Activated CD8-positive, alpha-beta T cell treated with anti-CD3 and anti-CD28 coated beads, Interleukin-2, amount 10 ng/mL, durations not matched to agents 7 days and 5 days (primary cell): ENCODE results near the gene LPA. TPM values are rescaled to one million over a fixed set of nuclear protein-coding genes. Genes with fewer than 3 reads are reported as not detected.

Source experiments
- ATAC-seq: fragments of 150-1000 bp; cut with Tn5 transposase; one replicate; pipeline ENCODE4 v1.10.0; 2021; ENCODE audit warnings: moderate library complexity
- CTCF ChIA-PET: fragments of 350-600 bp; sonication (Branson Sonifier 250); formaldehyde crosslinking; loops from one replicate; lab custom pipeline; 2021; ENCODE audit warnings: antibody characterized with exemption; lab: Charles Lee
- POLR2A ChIA-PET: fragments of 350-600 bp; sonication (Branson Sonifier 250); formaldehyde crosslinking; loops from one replicate; lab custom pipeline; 2021; ENCODE audit warnings: antibody characterized with exemption; lab: Charles Lee
- DNase-seq: peaks from one replicate; pipeline ENCODE4 v3.0.0-alpha.2; 2020
- H3K27ac Mint-ChIP-seq: one replicate; pipeline ENCODE4 v1.8.0; 2021; ENCODE audit warnings: mild to moderate bottlenecking, mixed read lengths
- H3K27me3 Mint-ChIP-seq: one replicate; pipeline ENCODE4 v1.8.0; 2021; ENCODE audit warnings: low read depth, mixed read lengths
- H3K36me3 Mint-ChIP-seq: one replicate; pipeline ENCODE4 v1.8.0; 2021; ENCODE audit warnings: low read depth, mixed read lengths
- H3K4me1 Mint-ChIP-seq: one replicate; pipeline ENCODE4 v1.8.0; 2021; ENCODE audit warnings: low read depth, mixed read lengths
- H3K4me3 Mint-ChIP-seq: one replicate; pipeline ENCODE4 v1.8.0; 2021; ENCODE audit warnings: mild to moderate bottlenecking, mixed read lengths
- H3K9me3 Mint-ChIP-seq: one replicate; pipeline ENCODE4 v1.8.0; 2022; ENCODE audit warnings: mixed read lengths; ENCODE audit not compliant: insufficient read depth
- total RNA-seq, 2 experiments: library from RNA; stranded (reverse); gene quantifications; one replicate each; pipeline ENCODE4 v1.2.3, GENCODE V29; 2021

The LPA gene
- total RNA-seq, 2 experiments from 2014 or later: not detected

DNA sequence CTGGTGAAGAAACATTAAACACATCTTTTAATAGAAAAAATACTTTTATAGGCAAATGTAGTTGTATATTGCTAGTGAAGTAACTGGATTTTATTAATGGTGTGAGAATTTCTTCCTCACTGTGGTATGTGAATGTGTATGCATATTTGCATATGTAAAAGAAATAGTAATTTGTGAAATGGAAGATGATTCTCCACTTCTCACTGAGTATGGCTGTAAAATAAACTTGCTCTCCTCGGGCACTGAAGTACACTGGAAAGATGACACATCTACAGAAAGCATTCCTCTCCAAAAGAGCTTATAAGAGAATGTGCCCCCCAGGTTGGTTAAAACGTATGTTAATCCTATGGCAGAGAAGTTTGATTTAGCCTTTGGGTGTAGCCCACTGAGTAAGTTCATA is 155.5 kb downstream of the LPA start:
- DNase-seq: no peak
- CTCF ChIA-PET: no interaction called here
- ATAC-seq: no peak
- peaks cover 4% of the 10 kb centered on the region for H3K36me3 Mint-ChIP-seq
- no peak overlapping the region for H3K4me3 Mint-ChIP-seq
- H3K4me1 Mint-ChIP-seq: peaks cover 2% of the 10 kb centered on the region
- H3K27me3 Mint-ChIP-seq: peaks cover 24% of the 10 kb centered on the region
- no peak overlapping the region for H3K27ac Mint-ChIP-seq
- H3K9me3 Mint-ChIP-seq: peaks cover 6% of the 10 kb centered on the region
- POLR2A ChIA-PET: no interaction called here

DNA sequence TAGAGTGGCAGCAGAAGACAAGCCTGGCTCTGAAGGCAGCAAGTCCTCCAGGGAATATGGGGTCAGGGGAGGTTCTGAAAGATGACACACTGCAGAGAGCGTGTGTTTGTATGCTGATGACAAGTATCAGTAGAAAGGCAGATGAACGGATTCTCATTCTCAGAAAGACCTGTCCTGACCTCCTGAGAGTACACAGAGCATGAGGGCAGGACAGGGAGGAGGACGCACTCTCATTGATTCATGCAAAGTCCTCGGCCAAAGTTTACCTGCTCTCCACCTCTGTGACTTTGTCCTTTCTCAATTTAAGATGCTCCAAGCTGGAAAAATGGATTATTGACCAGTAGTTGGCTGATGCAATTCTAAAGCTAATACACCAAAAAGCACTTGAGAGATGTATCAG is 156.7 kb downstream of the LPA start:
- ATAC-seq: no peak
- Mint-ChIP-seq H3K27ac (no peak overlapping the region), H3K36me3 (peaks cover 7% of the 10 kb centered on the region), H3K27me3 (peaks cover 20% of the 10 kb centered on the region), H3K9me3 (peaks cover 11% of the 10 kb centered on the region), H3K4me1 (peaks cover 2% of the 10 kb centered on the region), H3K4me3 (no peak overlapping the region)
- DNase-seq: no peak
- ChIA-PET CTCF (interaction anchor here (2.2 kb wide), 1 partner anchor 12 kb away, joined by 8 read pairs; no protein-coding TSS in a partner anchor), POLR2A (no interaction called here)

- Mint-ChIP-seq H3K4me1 (peaks cover 5% of the 10 kb centered on the region), H3K36me3 (peaks cover 9% of the 10 kb centered on the region), H3K27me3 (peaks cover 18% of the 10 kb centered on the region), H3K4me3 (no peak overlapping the region), H3K9me3 (peaks cover 11% of the 10 kb centered on the region), H3K27ac (no peak overlapping the region)
- POLR2A ChIA-PET: no interaction called here
- ATAC-seq (no peak), DNase-seq (no peak)
- CTCF ChIA-PET: interaction anchor here (2.2 kb wide), 1 partner anchor 14 kb away, joined by 8 read pairs; no protein-coding TSS in a partner anchor
Measured at GRCh38 chr6:160505970-160506369, 158.1 kb downstream of the LPA start.

DNA sequence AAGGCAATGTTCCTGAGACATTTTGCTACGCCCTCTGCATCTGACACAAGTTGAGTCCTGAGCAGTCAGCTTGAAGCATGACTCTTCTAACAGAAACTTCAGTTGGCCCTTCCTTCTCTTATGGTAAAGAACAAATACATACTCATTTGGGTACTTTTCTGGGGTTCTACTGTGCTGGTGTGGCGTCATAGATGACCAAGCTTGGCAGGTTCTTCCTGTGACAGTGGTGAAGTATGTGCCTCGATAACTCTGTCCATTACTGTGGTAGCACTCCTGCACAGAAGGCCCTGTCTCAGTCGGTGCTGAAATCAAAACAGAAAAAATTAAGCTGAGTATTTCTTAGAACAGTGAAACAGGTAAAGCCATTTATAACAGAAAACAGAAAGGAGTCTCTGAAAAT is 163.4 kb downstream of the LPA start:
- Mint-ChIP-seq H3K9me3 (peaks cover 11% of the 10 kb centered on the region), H3K4me3 (no peak overlapping the region), H3K27ac (no peak overlapping the region), H3K36me3 (peaks cover 25% of the 10 kb centered on the region), H3K27me3 (peaks cover 11% of the 10 kb centered on the region), H3K4me1 (peaks cover 8% of the 10 kb centered on the region)
- ATAC-seq (no peak), DNase-seq (no peak)
- ChIA-PET POLR2A (no interaction called here), CTCF (interaction anchor here (1.3 to 2.1 kb wide), 3 partner anchors 19 to 33 kb away, joined by 4 to 6 read pairs (median 6); no protein-coding TSS in a partner anchor)

- ChIA-PET CTCF (interaction anchor here (1.0 to 1.3 kb wide), 2 partner anchors 39 to 356 kb away, joined by 3 to 4 read pairs; no protein-coding TSS in a partner anchor), POLR2A (no interaction called here)
- Mint-ChIP-seq H3K27me3 (peaks cover 17% of the 10 kb centered on the region), H3K36me3 (peaks cover 28% of the 10 kb centered on the region), H3K27ac (no peak overlapping the region), H3K4me1 (no peaks in the 10 kb centered on the region), H3K9me3 (no peaks in the 10 kb centered on the region), H3K4me3 (no peak overlapping the region)
- ATAC-seq (no peak), DNase-seq (no peak)
Measured at GRCh38 chr6:160494576-160494975, 169.5 kb downstream of the LPA start.

DNA sequence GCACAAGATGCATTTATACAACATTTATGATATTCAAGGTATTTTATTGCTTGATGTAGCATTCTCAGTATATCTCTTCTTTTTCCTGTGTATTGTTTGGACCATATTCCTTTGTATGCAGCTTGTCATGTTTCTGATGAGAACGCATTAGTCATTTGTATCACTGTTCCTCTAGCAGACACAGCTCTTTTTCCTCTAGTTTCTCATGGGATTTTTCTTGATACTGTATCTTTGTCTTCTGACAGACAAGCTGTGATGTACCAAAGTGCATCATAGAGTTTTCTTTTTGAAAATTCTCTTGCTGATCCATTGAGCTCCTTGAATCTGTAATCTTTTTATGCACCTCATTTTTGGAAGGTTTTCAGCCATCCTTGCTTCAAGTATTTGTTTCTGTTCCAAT is 175.0 kb downstream of the LPA start:
- H3K9me3 Mint-ChIP-seq: no peaks in the 10 kb centered on the region
- no peak for DNase-seq
- H3K36me3 Mint-ChIP-seq: peaks cover 31% of the 10 kb centered on the region
- H3K27me3 Mint-ChIP-seq: peaks cover 6% of the 10 kb centered on the region
- no peaks in the 10 kb centered on the region for H3K4me1 Mint-ChIP-seq
- ChIA-PET CTCF (no interaction called here), POLR2A (no interaction called here)
- H3K27ac Mint-ChIP-seq: no peak overlapping the region
- H3K4me3 Mint-ChIP-seq: no peak overlapping the region
- no peak for ATAC-seq

DNA sequence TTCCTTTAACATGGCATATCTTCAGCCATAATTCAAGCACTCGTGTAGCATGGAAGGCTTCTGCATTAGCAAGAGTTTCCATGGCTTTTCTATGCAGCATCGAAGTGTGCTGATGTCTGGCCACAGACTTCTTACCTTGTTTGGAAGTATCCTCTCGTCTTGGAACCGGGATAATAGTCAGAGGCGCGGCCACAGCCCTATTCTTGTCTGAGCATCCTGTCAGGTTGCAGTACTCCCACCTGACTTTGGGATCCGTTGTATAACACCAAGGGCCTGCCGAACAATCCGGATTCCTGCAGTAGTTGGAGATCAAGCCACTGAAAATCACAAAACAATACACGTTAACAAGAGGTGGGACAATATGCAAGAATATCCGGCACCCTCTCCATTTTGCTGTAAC is 177.0 kb downstream of the LPA start:
- Mint-ChIP-seq H3K27me3 (peaks cover 6% of the 10 kb centered on the region), H3K4me3 (no peak overlapping the region), H3K9me3 (no peaks in the 10 kb centered on the region), H3K4me1 (no peaks in the 10 kb centered on the region), H3K36me3 (peaks cover 36% of the 10 kb centered on the region), H3K27ac (no peak overlapping the region)
- POLR2A ChIA-PET: no interaction called here
- ATAC-seq (no peak), DNase-seq (no peak)
- CTCF ChIA-PET: no interaction called here

Other genes starting within 250 kb of the LPA start
- under 1 TPM in 1 of 2 experiments, not detected in 1; 0.55 TPM for gene PLG, start 38.0 kb upstream of the LPA start, total RNA-seq